ENCODE data around the gene MAP3K5. TPM values are rescaled to one million over a fixed set of nuclear protein-coding genes. Genes with fewer than 3 reads are reported as not detected.

The MAP3K5 gene
- total RNA-seq, 4 donors from 2014 or later, result 19.4 to 36.1 (median 21.1) TPM

GRCh38 chr6:136742125-136742524 is 50.2 kb downstream of the MAP3K5 start:
- TF ChIP-seq EP300 (IDR thresholded peaks at IDR 0.05) (no peak), POLR2AphosphoS5 (IDR thresholded peaks at IDR 0.05) (no peak), POLR2A (IDR thresholded peaks at IDR 0.05) (no peak), CTCF (IDR thresholded peaks at IDR 0.05) (no peak)
- 95% methylated on average over 2 of the region's 2 CpGs for WGBS

GRCh38 chr6:136740050-136740974 is 52.0 kb downstream of the MAP3K5 start:
- Histone ChIP-seq H3K36me3 (no peaks in the 10 kb centered on the region), H3K4me1 (peaks cover 9% of the 10 kb centered on the region), H3K27ac (no peak overlapping the region), H3K9me3 (no peaks in the 10 kb centered on the region), H3K27me3 (no peaks in the 10 kb centered on the region), H3K4me3 (no peak overlapping the region)
- WGBS, result 71% methylated on average over 10 of the region's 10 CpGs
- TF ChIP-seq CTCF (IDR thresholded peaks at IDR 0.05) (no peak), EP300 (IDR thresholded peaks at IDR 0.05) (no peak)
- DNase-seq (ENCODE audit: low spot score in 2 of 2), result no peak

More at GRCh38 chr6:136742125-136742524, 50.2 kb downstream of the MAP3K5 start:
- no peaks in the 10 kb centered on the region for H3K36me3 ChIP-seq
- DNase-seq (ENCODE audit: low spot score in 2 of 2), result no peak
- H3K9me3 ChIP-seq, result no peaks in the 10 kb centered on the region
- no peak overlapping the region for H3K27ac ChIP-seq
- no peaks in the 10 kb centered on the region for H3K27me3 ChIP-seq
- peaks cover 9% of the 10 kb centered on the region for H3K4me1 ChIP-seq
- no peak overlapping the region for H3K4me3 ChIP-seq

- H3K4me3 ChIP-seq, result no peak overlapping the region
- no peak overlapping the region for H3K27ac ChIP-seq
- no peaks in the 10 kb centered on the region for H3K36me3 ChIP-seq
- WGBS, result 79% methylated on average over 3 of the region's 3 CpGs
- no peaks in the 10 kb centered on the region for H3K27me3 ChIP-seq
- H3K9me3 ChIP-seq, result no peaks in the 10 kb centered on the region
- H3K4me1 ChIP-seq, result peaks cover 9% of the 10 kb centered on the region
- no peak for TF ChIP-seq CTCF (IDR thresholded peaks at IDR 0.05)
- TF ChIP-seq POLR2A (IDR thresholded peaks at IDR 0.05), result no peak
- TF ChIP-seq POLR2AphosphoS5 (IDR thresholded peaks at IDR 0.05), result no peak
- no peak for TF ChIP-seq EP300 (IDR thresholded peaks at IDR 0.05)
- no peak for DNase-seq (ENCODE audit: low spot score in 2 of 2)
Measured at GRCh38 chr6:136739501-136739900, 52.8 kb downstream of the MAP3K5 start.

GRCh38 chr6:136739071-136739470 is 53.2 kb downstream of the MAP3K5 start:
- Histone ChIP-seq H3K27me3 (no peaks in the 10 kb centered on the region), H3K27ac (no peak overlapping the region), H3K9me3 (no peaks in the 10 kb centered on the region), H3K4me1 (peaks cover 9% of the 10 kb centered on the region), H3K36me3 (no peaks in the 10 kb centered on the region), H3K4me3 (no peak overlapping the region)
- no peak for TF ChIP-seq CTCF (IDR thresholded peaks at IDR 0.05)
- TF ChIP-seq POLR2AphosphoS5 (IDR thresholded peaks at IDR 0.05), result no peak
- TF ChIP-seq POLR2A (IDR thresholded peaks at IDR 0.05), result no peak
- TF ChIP-seq EP300 (IDR thresholded peaks at IDR 0.05), result no peak
- DNase-seq (ENCODE audit: low spot score in 2 of 2), result no peak
- WGBS, result 95% methylated on average over 4 of the region's 4 CpGs

GRCh38 chr6:136738692-136739057 is 53.6 kb downstream of the MAP3K5 start:
- Histone ChIP-seq H3K4me1 (peaks cover 9% of the 10 kb centered on the region), H3K27me3 (no peaks in the 10 kb centered on the region), H3K9me3 (no peaks in the 10 kb centered on the region), H3K36me3 (no peaks in the 10 kb centered on the region), H3K27ac (no peak overlapping the region), H3K4me3 (no peak overlapping the region)
- DNase-seq (ENCODE audit: low spot score in 2 of 2), result no peak
- no peak for TF ChIP-seq EP300 (IDR thresholded peaks at IDR 0.05)
- WGBS, result 91% methylated on average over 6 of the region's 6 CpGs

Data from suprapubic skin (tissue), 4 donors.